Psoas muscle (tissue), 8 donors: ENCODE measurements around the gene ASB13. TPM values are rescaled to one million over a fixed set of nuclear protein-coding genes. Genes with fewer than 3 reads are reported as not detected.
A peak's percentile ranks its signal among the peaks of the same experiment; 100 is the strongest.

ENCODE experiments used
- ATAC-seq, 4 donors: fragments of 200-7000 bp; cut with Tn5 transposase; one replicate each; pipeline ENCODE4 v1.9.1; 2020; ENCODE audit warnings: moderate library complexity in 3 of 4, mild to moderate bottlenecking in 2 of 4
- DNase-seq, 2 donors: peaks; one replicate each; pipeline ENCODE4 v3.0.0-alpha.2; 2020
- H3K27ac ChIP-seq: fragments of 200-600 bp; one replicate; pipeline ENCODE4 v1.8.0; 2022
- H3K27me3 ChIP-seq, 3 donors: fragments of 200-600 bp in 1 of 3; one replicate each; pipeline versions ENCODE4 v1.6.1 to v1.8.0; 2013 to 2022; ENCODE audit warnings: low read length in 2 of 3, mild to moderate bottlenecking in 2 of 3, moderate library complexity in 1 of 3; ENCODE audit not compliant: insufficient read depth in 3 of 3
- H3K36me3 ChIP-seq, 2 donors: fragments of 200-600 bp in 1 of 2; one replicate each; pipeline versions ENCODE4 v1.6.1 to v1.8.0; 2013 to 2022; ENCODE audit warnings: low read depth in 1 of 2, mild to moderate bottlenecking in 1 of 2, moderate library complexity in 1 of 2; ENCODE audit not compliant: insufficient read depth in 1 of 2
- H3K4me1 ChIP-seq: fragments of 200-600 bp; one replicate; pipeline ENCODE4 v1.8.0; 2022
- H3K4me3 ChIP-seq: fragments of 200-600 bp; one replicate; pipeline ENCODE4 v1.8.0; 2022; ENCODE audit warnings: mild to moderate bottlenecking
- H3K9me3 ChIP-seq: fragments of 200-600 bp; one replicate; pipeline ENCODE4 v1.8.0; 2022
- CTCF ChIP-seq: fragments of 200-600 bp; IDR thresholded peaks from one replicate; pipeline ENCODE4 v1.8.0; 2022; ENCODE audit warnings: antibody characterized with exemption
- WGBS, 3 donors: extraction: QIAGEN DNeasy Blood & Tissue Kit; methylation state at CpG; one replicate each; pipeline versions ENCODE4 v1.1.6 to v1.1.7; 2013; 5-methylcytosine and 5-hydroxymethylcytosine counted together
- intact Hi-C, 2 donors: fragments of 100-400 bp; cut with DNase I; formaldehyde crosslinking; loops; one replicate each; pipeline versions ENCODE4 v1.11.0 to v1.14.2; 2022
- polyA plus RNA-seq, 3 donors: library from polyadenylated mRNA; stranded (reverse); fragments of 200-250 nt; gene quantifications; one replicate each; pipeline ENCODE4 v1.2.3, GENCODE V29; 2013
- total RNA-seq, 4 donors: library from RNA; stranded (reverse); fragmentation: NEBNext Ultra II Directional in 2 of 4; extraction: Animal tissue kit (Norgen Biotek cat#: 25700) in 2 of 4; gene quantifications; one replicate each; pipeline versions ENCODE4 v1.2.1 to v1.2.4, GENCODE V29; 2021 to 2023
- donor health status: healthy with polysubstance abuse.
- donor health status: DM: no; HTN: no; CAD: no; lungs with moderate emphysema.
- donor health status: Bipolar disorder and iron deficiency.
- donor health status: healthy.
- donor health status: DM: yes; HTN: yes; CAD: no.
- donor health status: DM: no; HTN: no; CAD: no.
- donor health status: DM: no; HTN: no; CAD: no.
- donor health status: DM: yes; HTN: yes; CAD: no.

The ASB13 gene
- total and polyA plus RNA-seq, 7 donors: 9.8 to 20.8 (median 14.2) TPM

- DNase-seq: peak; percentile 30 to 53
- WGBS, 3 donors: 31 to 35% (median 34%) methylated on average over 49 of the region's 49 CpGs
- H3K27ac ChIP-seq: no peak overlapping the region
These were observed 26.3 kb upstream of the ASB13 start for GRCh38 chr10:5692461-5693358.

GRCh38 chr10:5691786-5692185, 25.4 kb upstream of the ASB13 start:
- DNase-seq (no peak), ATAC-seq (no peak)
- Histone ChIP-seq H3K36me3 (no peaks in the 10 kb centered on the region), H3K27ac (no peak overlapping the region), H3K9me3 (no peaks in the 10 kb centered on the region), H3K4me3 (no peak overlapping the region), H3K4me1 (peaks cover 30% of the 10 kb centered on the region), H3K27me3 (no peaks in the 10 kb centered on the region)
- TF ChIP-seq CTCF: no peak
- intact Hi-C loops: no loop called here
- WGBS, 3 donors: 78 to 87% (median 80%) methylated on average over 8 of the region's 8 CpGs

More at GRCh38 chr10:5692461-5693358, 26.3 kb upstream of the ASB13 start:
- no peaks in the 10 kb centered on the region for H3K36me3 ChIP-seq
- H3K9me3 ChIP-seq: no peaks in the 10 kb centered on the region
- peaks cover 24% of the 10 kb centered on the region for H3K4me1 ChIP-seq
- no peak for TF ChIP-seq CTCF
- peak overlapping the region; percentile 63 for H3K4me3 ChIP-seq
- H3K27me3 ChIP-seq: no peaks in the 10 kb centered on the region
- ATAC-seq: peak; percentile 21 to 62 (median 48)
- intact Hi-C loops: no loop called here

GRCh38 chr10:5688587-5688986, 22.2 kb upstream of the ASB13 start:
- H3K4me3 ChIP-seq: no peak overlapping the region
- no peak overlapping the region for H3K27ac ChIP-seq
- no peaks in the 10 kb centered on the region for H3K9me3 ChIP-seq
- ATAC-seq (no peak), DNase-seq (no peak)
- no peak for TF ChIP-seq CTCF
- H3K36me3 ChIP-seq: no peaks in the 10 kb centered on the region
- 97 to 100% (median 100%) methylated on average over 3 of the region's 3 CpGs for WGBS, 3 donors
- intact Hi-C loops: loop anchor here (5.0 to 10.0 kb wide), 2 partner anchors 184 to 186 kb away; no protein-coding TSS in a partner anchor
- no peaks in the 10 kb centered on the region for H3K27me3 ChIP-seq
- peaks cover 31% of the 10 kb centered on the region for H3K4me1 ChIP-seq

DNA sequence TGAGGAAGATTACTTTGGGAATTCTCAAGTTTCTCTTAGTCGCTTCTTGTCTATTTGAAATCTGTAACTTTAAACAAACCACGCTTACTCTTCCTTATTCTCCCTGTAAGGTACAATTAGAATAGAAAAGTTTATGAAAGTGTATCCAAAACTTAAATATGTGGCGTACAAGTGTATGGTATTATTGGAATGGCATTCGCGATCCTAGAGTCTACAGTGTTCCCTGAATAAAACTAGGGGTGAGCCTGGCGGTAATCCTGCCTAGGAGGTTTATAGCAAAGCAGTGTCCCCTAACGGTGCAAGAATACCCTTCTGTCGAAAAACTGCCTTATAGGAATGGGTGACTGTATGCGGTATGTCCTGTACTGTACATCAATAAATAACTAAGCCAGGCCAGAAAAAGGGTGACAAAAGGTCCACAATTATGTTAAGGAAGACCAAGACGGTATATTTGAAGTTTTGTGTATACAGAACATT, 19.4 kb upstream of the ASB13 start:
- intact Hi-C loops: loop anchor here (5.0 to 10.0 kb wide), 2 partner anchors 186 to 189 kb away; no protein-coding TSS in a partner anchor
- Histone ChIP-seq H3K27ac (peak overlapping the region; percentile 97), H3K4me1 (peaks cover 21% of the 10 kb centered on the region), H3K9me3 (no peaks in the 10 kb centered on the region), H3K27me3 (no peaks in the 10 kb centered on the region), H3K36me3 (no peaks in the 10 kb centered on the region), H3K4me3 (peak overlapping the region; percentile 86)
- DNase-seq (no peak), ATAC-seq (no peak)
- WGBS, 3 donors: 3 to 4% (median 4%) methylated on average over 10 of the region's 10 CpGs
- no peak for TF ChIP-seq CTCF
